ENCODE data around the gene NOC2L. TPM values are rescaled to one million over a fixed set of nuclear protein-coding genes. Genes with fewer than 3 reads are reported as not detected.

NOC2L gene
- total and polyA plus RNA-seq, 9 of the 15 experiments (the other 6 are each of a cell fraction or from before 2014, with no cell fraction given), result 4.0 to 410 (median 200) TPM

DNA sequence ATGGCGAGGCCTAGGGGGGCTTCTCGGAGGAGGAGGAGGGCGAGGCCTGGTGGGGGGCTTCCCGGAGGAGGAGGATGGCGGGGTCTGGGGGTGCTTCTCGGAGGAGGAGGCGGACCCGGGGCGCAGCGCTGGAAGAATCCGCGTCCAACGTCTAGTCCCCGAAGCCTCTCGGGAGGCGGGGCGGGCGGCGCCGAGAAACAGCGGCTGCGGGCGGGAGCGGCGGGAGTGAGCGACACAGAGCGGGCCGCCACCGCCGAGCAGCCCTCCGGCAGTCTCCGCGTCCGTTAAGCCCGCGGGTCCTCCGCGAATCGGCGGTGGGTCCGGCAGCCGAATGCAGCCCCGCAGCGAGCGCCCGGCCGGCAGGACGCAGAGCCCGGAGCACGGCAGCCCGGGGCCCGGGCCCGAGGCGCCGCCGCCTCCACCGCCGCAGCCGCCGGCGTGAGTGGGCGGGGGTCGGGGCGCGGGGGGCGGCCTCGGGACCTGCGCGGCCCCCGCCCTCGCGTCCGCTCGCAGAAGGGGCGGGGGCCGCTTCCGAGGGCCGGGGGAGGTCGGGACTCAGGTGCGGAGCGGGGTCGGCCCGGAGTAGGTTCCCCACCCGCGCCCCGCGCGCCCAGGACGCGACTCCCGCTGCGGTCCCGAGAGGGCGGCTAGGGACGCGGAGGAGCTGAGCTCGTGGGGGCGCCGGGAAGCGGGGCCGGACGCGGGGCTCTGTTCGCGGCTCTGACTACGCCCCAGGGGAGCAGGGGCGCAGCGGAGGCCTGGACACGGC is 1.5 kb upstream of the NOC2L start, which contains the start of gene KLHL17 (continued):
- TF ChIP-seq CREB3L1 (IDR thresholded peaks at IDR 0.05; ENCODE audit: borderline replicate concordance, low read depth), result no peak
- peak; percentile 48; the same call in 1 of the 2 replicates for TF ChIP-seq GABPB1 (CRISPR knock-in tag; IDR thresholded peaks at IDR 0.05)
- TF ChIP-seq KDM1A (IDR thresholded peaks at IDR 0.05), result peak in 1 of 2 experiments; percentile 48; a peak in 1 of 4 replicates
- TF ChIP-seq, protein P1, sequence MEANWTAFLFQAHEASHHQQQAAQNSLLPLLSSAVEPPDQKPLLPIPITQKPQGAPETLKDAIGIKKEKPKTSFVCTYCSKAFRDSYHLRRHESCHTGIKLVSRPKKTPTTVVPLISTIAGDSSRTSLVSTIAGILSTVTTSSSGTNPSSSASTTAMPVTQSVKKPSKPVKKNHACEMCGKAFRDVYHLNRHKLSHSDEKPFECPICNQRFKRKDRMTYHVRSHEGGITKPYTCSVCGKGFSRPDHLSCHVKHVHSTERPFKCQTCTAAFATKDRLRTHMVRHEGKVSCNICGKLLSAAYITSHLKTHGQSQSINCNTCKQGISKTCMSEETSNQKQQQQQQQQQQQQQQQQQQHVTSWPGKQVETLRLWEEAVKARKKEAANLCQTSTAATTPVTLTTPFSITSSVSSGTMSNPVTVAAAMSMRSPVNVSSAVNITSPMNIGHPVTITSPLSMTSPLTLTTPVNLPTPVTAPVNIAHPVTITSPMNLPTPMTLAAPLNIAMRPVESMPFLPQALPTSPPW (CRISPR knock-in tag; IDR thresholded peaks at IDR 0.05), result peak; percentile 70
- TF ChIP-seq ZBTB7A (IDR thresholded peaks at IDR 0.05; ENCODE audit: borderline replicate concordance, control insufficient read depth, low read depth, low read length), result peak; percentile 57
- TF ChIP-seq, protein P2, sequence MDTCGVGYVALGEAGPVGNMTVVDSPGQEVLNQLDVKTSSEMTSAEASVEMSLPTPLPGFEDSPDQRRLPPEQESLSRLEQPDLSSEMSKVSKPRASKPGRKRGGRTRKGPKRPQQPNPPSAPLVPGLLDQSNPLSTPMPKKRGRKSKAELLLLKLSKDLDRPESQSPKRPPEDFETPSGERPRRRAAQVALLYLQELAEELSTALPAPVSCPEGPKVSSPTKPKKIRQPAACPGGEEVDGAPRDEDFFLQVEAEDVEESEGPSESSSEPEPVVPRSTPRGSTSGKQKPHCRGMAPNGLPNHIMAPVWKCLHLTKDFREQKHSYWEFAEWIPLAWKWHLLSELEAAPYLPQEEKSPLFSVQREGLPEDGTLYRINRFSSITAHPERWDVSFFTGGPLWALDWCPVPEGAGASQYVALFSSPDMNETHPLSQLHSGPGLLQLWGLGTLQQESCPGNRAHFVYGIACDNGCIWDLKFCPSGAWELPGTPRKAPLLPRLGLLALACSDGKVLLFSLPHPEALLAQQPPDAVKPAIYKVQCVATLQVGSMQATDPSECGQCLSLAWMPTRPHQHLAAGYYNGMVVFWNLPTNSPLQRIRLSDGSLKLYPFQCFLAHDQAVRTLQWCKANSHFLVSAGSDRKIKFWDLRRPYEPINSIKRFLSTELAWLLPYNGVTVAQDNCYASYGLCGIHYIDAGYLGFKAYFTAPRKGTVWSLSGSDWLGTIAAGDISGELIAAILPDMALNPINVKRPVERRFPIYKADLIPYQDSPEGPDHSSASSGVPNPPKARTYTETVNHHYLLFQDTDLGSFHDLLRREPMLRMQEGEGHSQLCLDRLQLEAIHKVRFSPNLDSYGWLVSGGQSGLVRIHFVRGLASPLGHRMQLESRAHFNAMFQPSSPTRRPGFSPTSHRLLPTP (IDR thresholded peaks at IDR 0.05; ENCODE audit: borderline replicate concordance, extremely low read depth, insufficient read length), result peak; percentile 87
- TF ChIP-seq, protein P3, sequence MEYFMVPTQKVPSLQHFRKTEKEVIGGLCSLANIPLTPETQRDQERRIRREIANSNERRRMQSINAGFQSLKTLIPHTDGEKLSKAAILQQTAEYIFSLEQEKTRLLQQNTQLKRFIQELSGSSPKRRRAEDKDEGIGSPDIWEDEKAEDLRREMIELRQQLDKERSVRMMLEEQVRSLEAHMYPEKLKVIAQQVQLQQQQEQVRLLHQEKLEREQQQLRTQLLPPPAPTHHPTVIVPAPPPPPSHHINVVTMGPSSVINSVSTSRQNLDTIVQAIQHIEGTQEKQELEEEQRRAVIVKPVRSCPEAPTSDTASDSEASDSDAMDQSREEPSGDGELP (CRISPR knock-in tag; IDR thresholded peaks at IDR 0.05; ENCODE audit: borderline replicate concordance), result peak; percentile 47; the same call in 1 of the 2 replicates
- peak; percentile 55 for TF ChIP-seq GABPA (tag; conservative IDR thresholded peaks at IDR 0.05; ENCODE audit: low read depth)
- peak; percentile 74 for TF ChIP-seq POLR2G (IDR thresholded peaks at IDR 0.05; ENCODE audit: low read depth, low read length)
- 0 out of 2 replicates have a peak, but pooled peaks have one; percentile 49 for TF ChIP-seq CBX1 (IDR thresholded peaks at IDR 0.05; ENCODE audit: low read depth)
- TF ChIP-seq SOX6 (IDR thresholded peaks at IDR 0.05), result 0 out of 2 replicates have a peak, but pooled peaks have one; percentile 11
- TF ChIP-seq AFF1 (IDR thresholded peaks at IDR 0.05; ENCODE audit: low read depth in 1 of 2, partially characterized antibody in 2 of 2), result no peak
- peak; percentile 49; the same call in 1 of the 2 replicates for TF ChIP-seq ESRRA (IDR thresholded peaks at IDR 0.05; ENCODE audit: borderline replicate concordance, low read depth)
- TF ChIP-seq SP1 (CRISPR knock-in tag; IDR thresholded peaks at IDR 0.05), result 0 out of 2 replicates have a peak, but pooled peaks have one; percentile 23
